KOPT-K1 (cell line): ENCODE measurements around the gene SULT1A2.
"Not testable (repeated sequence)": the region's sequence is repeated elsewhere in the genome, so short reads cannot be mapped to it uniquely, and the experiment has no call there.

Source experiments
- H3K27ac ChIP-seq: fragments of 200-600 bp; sonication (generic); 2 replicates; pipeline ENCODE4 v1.5.1; 2016; ENCODE audit warnings: antibody characterized with exemption, mild to moderate bottlenecking, low read depth, low read length; ENCODE audit not compliant: poor library complexity, severe bottlenecking
- H3K36me3 ChIP-seq: fragments of 200-600 bp; sonication (generic); 2 replicates; pipeline ENCODE4 v1.5.1; 2017; ENCODE audit warnings: antibody characterized with exemption, mild to moderate bottlenecking, low read length, moderate library complexity; ENCODE audit not compliant: insufficient read depth
- H3K9me3 ChIP-seq: fragments of 200-600 bp; sonication (generic); 2 replicates; pipeline ENCODE4 v1.5.1; 2017; ENCODE audit warnings: antibody characterized with exemption, low read length, mild to moderate bottlenecking; ENCODE audit not compliant: insufficient read depth, poor library complexity, severe bottlenecking

Gene SULT1A2

DNA sequence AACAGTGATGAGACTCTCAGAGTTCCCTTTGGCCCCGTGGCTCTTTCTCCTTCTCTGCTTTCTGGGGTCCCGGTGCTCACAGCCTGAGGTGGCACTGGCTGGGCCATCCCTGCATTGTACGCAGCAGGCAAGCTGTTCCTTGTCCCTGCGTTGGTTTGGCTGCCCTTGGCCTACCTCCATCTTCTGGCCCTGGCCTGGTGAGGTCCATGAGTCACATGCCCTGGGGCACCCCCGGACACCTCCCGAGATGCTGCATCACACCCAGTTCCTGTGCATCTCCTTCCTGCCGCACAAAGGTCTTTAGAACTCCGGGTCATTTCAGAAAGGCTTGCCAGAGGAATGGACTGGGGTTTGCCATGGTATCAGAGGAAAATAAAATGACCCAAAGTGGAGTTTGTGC, 9.5 kb downstream of the SULT1A2 start:
- Histone ChIP-seq H3K27ac (no peak overlapping the region), H3K9me3 (no peaks in the 10 kb centered on the region), H3K36me3 (peaks cover 99% of the 10 kb centered on the region)

DNA sequence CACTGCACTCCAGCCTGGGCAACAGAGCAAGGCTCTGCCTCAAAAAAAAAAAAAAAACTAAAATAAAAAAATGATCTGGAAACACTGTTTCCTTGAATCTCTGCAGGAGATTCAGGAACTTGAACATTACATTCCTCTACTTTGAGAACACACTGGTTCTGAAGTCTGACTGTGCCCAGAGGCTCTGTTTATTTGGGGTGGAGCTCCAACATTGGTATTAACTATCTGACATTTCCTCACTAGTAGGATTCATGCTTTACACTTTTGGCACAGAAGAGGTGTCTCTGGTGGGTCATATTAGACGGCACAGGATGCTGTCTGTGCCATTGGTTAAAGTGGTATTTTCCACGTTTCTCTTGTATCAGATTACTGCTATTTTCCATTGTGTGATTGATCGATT, 10.4 kb downstream of the SULT1A2 start:
- H3K27ac ChIP-seq = no peak overlapping the region
- H3K9me3 ChIP-seq = no peaks in the 10 kb centered on the region
- H3K36me3 ChIP-seq = peaks cover 99% of the 10 kb centered on the region

DNA sequence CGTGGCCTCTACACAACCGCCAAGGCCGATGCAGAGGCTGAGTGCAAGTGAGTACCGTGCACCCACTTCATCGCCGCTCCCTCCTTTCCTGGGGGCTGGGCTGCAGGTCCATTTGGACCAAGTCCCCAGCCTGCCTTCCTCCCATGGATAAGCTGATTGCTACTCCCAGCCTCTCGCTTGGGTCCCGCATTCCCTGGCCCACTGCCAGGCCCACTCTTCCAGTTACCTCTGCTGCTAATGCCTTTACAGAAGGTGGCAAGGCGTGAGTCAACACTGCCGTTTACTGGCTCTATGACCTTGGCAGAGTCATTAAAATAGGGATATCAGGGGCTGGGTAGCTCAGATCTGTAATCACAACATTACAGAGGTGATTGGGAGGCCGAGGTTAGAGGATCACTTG, 11.2 kb downstream of the SULT1A2 start:
- Histone ChIP-seq H3K36me3 (peaks cover 99% of the 10 kb centered on the region), H3K9me3 (no peaks in the 10 kb centered on the region), H3K27ac (no peak overlapping the region)

DNA sequence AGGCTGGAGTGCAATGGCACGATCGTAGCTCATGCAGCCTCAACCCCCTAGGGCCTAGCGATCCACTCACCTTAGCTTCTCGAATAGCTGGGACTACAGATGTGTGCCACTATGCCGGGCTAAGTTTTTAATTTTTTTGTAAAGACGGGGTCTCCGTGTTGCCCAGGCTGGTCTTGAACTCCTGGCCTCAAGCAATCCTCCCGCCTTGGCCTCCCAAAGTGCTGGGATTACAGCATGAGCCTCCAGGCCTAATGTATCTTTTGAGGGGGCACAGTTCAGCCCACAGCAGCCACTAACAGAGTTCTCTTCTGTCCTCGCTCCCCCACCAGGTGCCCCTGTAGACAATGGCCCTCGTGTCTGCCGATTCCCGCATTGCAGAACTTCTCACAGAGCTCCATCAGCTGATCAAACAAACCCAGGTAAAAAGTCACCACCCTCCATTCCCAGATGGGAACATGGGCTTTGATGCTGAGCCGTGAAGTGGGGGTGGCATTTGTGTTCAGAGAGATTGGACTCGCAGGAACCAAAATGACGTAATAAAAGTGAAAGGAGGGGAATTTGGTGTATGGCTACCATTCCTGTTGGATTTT, 16.0 kb downstream of the SULT1A2 start:
- Histone ChIP-seq H3K9me3 (no peaks in the 10 kb centered on the region), H3K27ac (no peak overlapping the region), H3K36me3 (peaks cover 56% of the 10 kb centered on the region)

DNA sequence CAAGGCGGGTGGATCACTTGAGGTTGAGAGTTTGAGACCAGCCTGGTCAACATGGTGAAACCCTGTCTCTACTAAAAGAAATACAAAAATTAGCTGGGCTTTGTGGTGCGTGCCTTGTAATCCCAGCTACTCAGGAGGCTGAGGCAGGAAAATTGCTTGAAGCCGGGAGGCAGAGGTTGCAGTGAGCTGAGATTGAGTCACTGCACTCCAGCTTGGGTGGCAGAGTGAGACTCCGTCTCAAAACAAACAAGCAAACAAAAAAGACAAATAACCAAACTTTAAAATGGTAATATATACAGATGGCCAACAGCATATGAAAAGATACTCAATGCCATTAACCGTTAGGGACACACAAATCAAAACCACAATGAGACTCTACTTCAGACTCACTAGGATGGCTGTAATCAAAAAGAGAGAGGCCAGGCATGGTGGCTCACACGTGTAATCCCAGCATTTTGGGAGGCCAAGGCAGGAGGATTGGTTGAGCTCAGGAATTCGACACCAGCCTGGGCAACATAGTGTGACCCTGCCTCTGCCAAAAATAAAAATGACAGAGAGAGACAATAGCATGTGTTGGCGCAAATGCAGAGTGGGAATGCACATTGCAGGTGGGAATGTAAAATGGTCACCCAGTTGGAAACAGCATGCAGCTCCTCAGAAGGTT, 21.3 kb downstream of the SULT1A2 start:
- Histone ChIP-seq H3K36me3 (peaks cover 22% of the 10 kb centered on the region), H3K9me3 (no peaks in the 10 kb centered on the region), H3K27ac (no peak overlapping the region)

GRCh38 chr16:28574925-28575324, 21.9 kb downstream of the SULT1A2 start:
- Histone ChIP-seq H3K27ac (no peak overlapping the region), H3K9me3 (no peaks in the 10 kb centered on the region), H3K36me3 (peaks cover 19% of the 10 kb centered on the region; the same call in 1 of the 2 replicates)

- H3K9me3 ChIP-seq = no peaks in the 10 kb centered on the region
- no peak overlapping the region for H3K27ac ChIP-seq
- peaks cover 19% of the 10 kb centered on the region; the same call in 1 of the 2 replicates for H3K36me3 ChIP-seq
Measured at GRCh38 chr16:28573738-28574718, 22.8 kb downstream of the SULT1A2 start.

GRCh38 chr16:28572696-28573510, 23.9 kb downstream of the SULT1A2 start:
- Histone ChIP-seq H3K36me3 (peaks cover 19% of the 10 kb centered on the region; the same call in 1 of the 2 replicates), H3K27ac (no peak overlapping the region), H3K9me3 (no peaks in the 10 kb centered on the region)

GRCh38 chr16:28569968-28570752, 26.7 kb downstream of the SULT1A2 start:
- H3K9me3 ChIP-seq = peaks cover 15% of the 10 kb centered on the region
- no peak overlapping the region for H3K27ac ChIP-seq
- peaks cover 23% of the 10 kb centered on the region; the same call in 1 of the 2 replicates for H3K36me3 ChIP-seq

DNA sequence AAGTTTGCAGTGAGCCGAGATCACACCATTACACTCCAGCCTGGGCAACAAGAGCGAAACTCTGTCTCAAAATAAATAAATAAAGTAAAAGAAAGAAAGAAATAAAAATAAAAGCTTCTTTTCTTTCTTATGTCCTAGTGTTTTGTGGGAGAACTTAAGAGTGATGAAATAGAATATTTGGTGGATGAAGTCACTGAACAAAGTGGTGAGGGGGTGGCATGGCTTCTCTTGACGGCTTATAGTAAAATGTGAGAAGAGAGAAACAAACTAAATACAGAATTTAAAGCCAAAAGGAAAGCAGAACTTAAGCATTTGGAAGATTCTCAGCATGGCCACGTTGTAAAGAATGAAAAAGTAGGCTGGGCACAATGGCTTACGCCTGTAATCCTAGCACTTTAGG, 27.8 kb downstream of the SULT1A2 start:
- H3K9me3 ChIP-seq = peaks cover 15% of the 10 kb centered on the region
- no peak overlapping the region for H3K27ac ChIP-seq
- peaks cover 27% of the 10 kb centered on the region; the same call in 1 of the 2 replicates for H3K36me3 ChIP-seq

DNA sequence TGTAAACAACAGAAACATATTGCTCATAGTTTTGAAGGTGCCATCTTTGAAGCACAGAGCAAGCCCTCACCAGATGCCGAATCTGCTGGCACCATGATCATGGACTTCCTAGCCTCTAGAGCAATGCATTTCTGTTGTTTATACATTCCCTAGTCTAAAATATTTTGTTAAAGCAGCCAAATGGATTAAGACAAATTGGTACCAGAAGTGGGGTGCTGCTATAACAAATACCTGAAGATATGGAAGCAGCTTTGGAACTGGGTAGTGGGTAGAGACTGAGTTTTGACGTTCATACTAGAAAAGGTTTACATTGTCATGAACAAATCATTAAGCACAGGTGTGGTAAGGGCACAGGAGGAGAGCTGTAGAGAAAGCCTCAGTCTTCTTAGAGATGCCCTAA, 29.6 kb downstream of the SULT1A2 start:
- H3K9me3 ChIP-seq = peaks cover 15% of the 10 kb centered on the region
- peaks cover 21% of the 10 kb centered on the region; the same call in 1 of the 2 replicates for H3K36me3 ChIP-seq
- no peak overlapping the region for H3K27ac ChIP-seq

DNA sequence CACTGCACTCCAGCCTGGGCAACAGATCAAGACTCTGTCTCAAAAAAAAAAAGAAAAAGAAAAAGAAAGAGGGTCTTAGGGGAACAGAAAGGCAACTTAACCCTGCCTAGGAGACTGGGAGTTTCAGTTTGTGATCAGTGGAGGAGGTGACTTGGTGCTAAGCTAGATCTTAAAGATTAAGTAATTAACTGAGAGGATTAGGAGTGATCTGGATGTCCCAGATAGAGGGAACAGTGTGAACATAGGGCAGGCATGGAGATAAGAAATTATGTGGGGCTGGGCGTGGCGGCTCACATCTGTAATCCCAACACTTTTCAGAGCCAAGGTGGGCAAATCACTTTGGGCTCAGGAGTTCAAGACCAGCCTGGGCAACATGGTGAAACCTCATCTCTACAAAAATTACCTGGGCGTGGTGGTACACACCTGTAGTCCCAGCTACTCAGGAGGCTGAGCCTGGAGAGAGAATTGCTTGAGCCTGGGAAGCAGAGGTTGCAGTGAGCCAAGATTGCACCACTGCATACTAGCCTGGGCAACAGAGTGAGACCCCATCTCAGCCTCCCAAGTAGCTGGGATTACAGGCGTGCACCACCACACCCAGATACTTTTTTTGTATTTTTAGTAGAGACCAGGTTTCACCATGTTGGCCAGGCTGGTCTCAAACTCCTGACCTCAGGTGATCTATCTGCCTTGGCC, 30.5 kb downstream of the SULT1A2 start:
- Histone ChIP-seq H3K36me3 (peaks cover 21% of the 10 kb centered on the region; the same call in 1 of the 2 replicates), H3K9me3 (peaks cover 15% of the 10 kb centered on the region)
- H3K27ac ChIP-seq = not testable (repeated sequence)

DNA sequence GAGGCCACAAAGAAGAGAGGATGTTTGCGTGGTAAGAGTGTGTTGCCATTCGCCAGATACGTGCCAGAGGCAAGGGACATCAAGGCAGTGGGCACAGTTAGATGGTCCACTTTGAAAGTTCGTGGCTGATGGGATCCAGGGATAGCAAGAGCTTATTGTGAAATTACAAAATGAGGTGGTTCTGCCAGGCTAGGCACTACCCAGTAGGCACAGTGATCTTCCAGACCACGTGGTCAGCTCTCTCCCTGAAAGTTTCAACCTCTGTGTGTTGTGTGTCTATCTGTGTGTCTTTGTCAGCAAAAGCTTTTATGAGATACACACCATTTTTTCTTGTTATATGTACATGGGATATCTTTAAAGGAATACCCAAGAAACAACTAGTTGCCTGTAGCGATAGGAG, 33.6 kb downstream of the SULT1A2 start:
- H3K27ac ChIP-seq = no peak overlapping the region
- peaks cover 33% of the 10 kb centered on the region for H3K36me3 ChIP-seq
- peaks cover 15% of the 10 kb centered on the region for H3K9me3 ChIP-seq
